Measurements from ENCODE around the gene ERRFI1. TPM values are rescaled to one million over a fixed set of nuclear protein-coding genes. Genes with fewer than 3 reads are reported as not detected.

The ERRFI1 gene
- total RNA-seq, 2 donors from 2014 or later = 61.4 to 72.5 TPM

DNA sequence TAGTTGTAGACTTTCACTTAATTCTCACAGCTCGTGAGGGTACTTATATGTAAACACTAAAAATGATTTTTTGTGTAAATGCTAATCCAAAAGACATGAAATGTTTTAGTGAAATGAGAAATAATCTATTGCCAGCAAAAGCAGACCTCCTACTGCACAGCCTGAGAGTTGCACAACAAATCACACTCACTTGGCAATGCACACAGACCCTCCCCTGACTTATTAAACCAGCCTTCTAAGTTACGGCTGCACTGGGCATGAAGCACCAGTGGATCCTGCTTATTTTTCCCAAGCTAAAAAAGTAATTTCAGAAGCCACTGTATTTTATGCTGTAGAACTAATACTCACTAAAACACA lies 10.3 kb downstream of the ERRFI1 start:
- peaks cover 20% of the 10 kb centered on the region for H3K4me1 ChIP-seq (ENCODE audit: control insufficient read depth, insufficient read depth, low read length)
- H3K36me3 ChIP-seq (ENCODE audit: control insufficient read depth, insufficient read depth, low read length) = peaks cover 51% of the 10 kb centered on the region
- no peak overlapping the region for H3K27ac Mint-ChIP-seq
- no peaks in the 10 kb centered on the region for H3K27me3 ChIP-seq (ENCODE audit: control insufficient read depth, insufficient read depth, low read length, poor library complexity, severe bottlenecking)
- no peak overlapping the region for H3K4me3 Mint-ChIP-seq
- H3K9me3 ChIP-seq (ENCODE audit: control insufficient read depth, low read length) = no peaks in the 10 kb centered on the region
- H3K27me3 Mint-ChIP-seq (ENCODE audit: insufficient read depth) = no peaks in the 10 kb centered on the region
- H3K4me1 Mint-ChIP-seq = peaks cover 54% of the 10 kb centered on the region
- H3K36me3 Mint-ChIP-seq (ENCODE audit: low read depth) = peaks cover 36% of the 10 kb centered on the region
- TF ChIP-seq, protein P1, sequence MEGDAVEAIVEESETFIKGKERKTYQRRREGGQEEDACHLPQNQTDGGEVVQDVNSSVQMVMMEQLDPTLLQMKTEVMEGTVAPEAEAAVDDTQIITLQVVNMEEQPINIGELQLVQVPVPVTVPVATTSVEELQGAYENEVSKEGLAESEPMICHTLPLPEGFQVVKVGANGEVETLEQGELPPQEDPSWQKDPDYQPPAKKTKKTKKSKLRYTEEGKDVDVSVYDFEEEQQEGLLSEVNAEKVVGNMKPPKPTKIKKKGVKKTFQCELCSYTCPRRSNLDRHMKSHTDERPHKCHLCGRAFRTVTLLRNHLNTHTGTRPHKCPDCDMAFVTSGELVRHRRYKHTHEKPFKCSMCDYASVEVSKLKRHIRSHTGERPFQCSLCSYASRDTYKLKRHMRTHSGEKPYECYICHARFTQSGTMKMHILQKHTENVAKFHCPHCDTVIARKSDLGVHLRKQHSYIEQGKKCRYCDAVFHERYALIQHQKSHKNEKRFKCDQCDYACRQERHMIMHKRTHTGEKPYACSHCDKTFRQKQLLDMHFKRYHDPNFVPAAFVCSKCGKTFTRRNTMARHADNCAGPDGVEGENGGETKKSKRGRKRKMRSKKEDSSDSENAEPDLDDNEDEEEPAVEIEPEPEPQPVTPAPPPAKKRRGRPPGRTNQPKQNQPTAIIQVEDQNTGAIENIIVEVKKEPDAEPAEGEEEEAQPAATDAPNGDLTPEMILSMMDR (conservative IDR thresholded peaks at IDR 0.05) = no peak
- no peak for DNase-seq
- H3K9me3 Mint-ChIP-seq = no peaks in the 10 kb centered on the region
- no peak overlapping the region for H3K27ac ChIP-seq (ENCODE audit: low read depth, low read length)
- H3K9ac ChIP-seq (ENCODE audit: extremely low read depth, low read length, poor library complexity, severe bottlenecking) = no peak overlapping the region
- WGBS, 2 experiments (ENCODE audit: insufficient coverage in 1 of 2, insufficient read length in 1 of 2) = 88% methylated on average over 2 of the region's 2 CpGs; no CpG with 5 or more reads in 1 of the 2 experiments
- H3K4me3 ChIP-seq (ENCODE audit: low read length) = no peak overlapping the region

DNA sequence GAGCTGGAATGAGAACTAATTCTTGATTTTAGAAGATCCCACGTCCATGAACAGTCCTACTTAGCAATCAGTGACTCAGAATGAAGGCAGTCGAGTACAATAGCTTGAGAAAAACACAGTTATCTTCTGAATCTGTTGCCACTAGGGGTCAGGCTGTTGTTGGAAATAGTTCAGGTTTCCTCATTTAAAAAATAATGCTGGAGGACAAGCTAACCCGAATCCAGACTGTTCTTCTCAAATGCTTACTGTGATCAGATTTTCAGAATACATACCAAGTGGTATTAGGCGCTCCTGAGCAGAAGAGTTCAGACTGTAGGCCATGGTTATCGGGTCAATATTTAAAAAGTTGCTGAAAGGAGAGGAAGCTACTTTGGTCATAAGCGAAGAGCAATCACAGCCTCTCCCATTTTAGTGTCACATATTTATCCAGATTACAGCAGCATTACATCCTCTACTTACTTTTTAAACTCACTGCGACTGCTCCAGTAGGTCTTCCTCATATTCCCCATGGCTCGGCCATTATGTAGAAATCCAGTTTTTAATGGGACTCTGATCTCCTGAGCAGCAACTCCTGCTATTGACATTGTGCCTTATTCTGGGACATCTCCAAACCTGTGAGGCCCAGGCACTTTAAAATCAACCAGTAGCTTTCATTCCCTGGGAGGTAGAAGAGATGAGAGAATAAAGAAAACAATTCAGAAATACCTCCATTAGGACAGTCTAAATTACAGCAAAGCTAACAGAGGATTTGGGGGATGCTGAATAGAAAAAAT lies 10.9 kb downstream of the ERRFI1 start:
- Mint-ChIP-seq H3K27me3 (ENCODE audit: insufficient read depth) (no peaks in the 10 kb centered on the region), H3K27ac (peak overlapping the region; percentile 22), H3K36me3 (ENCODE audit: low read depth) (peaks cover 42% of the 10 kb centered on the region), H3K4me3 (no peak overlapping the region), H3K9me3 (no peaks in the 10 kb centered on the region), H3K4me1 (peaks cover 52% of the 10 kb centered on the region)
- H3K27me3 ChIP-seq (ENCODE audit: control insufficient read depth, insufficient read depth, low read length, poor library complexity, severe bottlenecking) = no peaks in the 10 kb centered on the region
- 44 to 52% methylated on average over 6 to 8 of the region's 8 CpGs for WGBS, 2 experiments (ENCODE audit: insufficient coverage in 1 of 2, insufficient read length in 1 of 2)
- H3K36me3 ChIP-seq (ENCODE audit: control insufficient read depth, insufficient read depth, low read length) = peaks cover 56% of the 10 kb centered on the region
- peaks cover 20% of the 10 kb centered on the region for H3K4me1 ChIP-seq (ENCODE audit: control insufficient read depth, insufficient read depth, low read length)
- peak; percentile 68 for DNase-seq
- no peaks in the 10 kb centered on the region for H3K9me3 ChIP-seq (ENCODE audit: control insufficient read depth, low read length)
- H3K9ac ChIP-seq (ENCODE audit: extremely low read depth, low read length, poor library complexity, severe bottlenecking) = no peak overlapping the region
- H3K4me3 ChIP-seq (ENCODE audit: low read length) = no peak overlapping the region
- TF ChIP-seq, protein P1 (conservative IDR thresholded peaks at IDR 0.05) = peak; percentile 86
- H3K27ac ChIP-seq (ENCODE audit: low read depth, low read length) = no peak overlapping the region

DNA sequence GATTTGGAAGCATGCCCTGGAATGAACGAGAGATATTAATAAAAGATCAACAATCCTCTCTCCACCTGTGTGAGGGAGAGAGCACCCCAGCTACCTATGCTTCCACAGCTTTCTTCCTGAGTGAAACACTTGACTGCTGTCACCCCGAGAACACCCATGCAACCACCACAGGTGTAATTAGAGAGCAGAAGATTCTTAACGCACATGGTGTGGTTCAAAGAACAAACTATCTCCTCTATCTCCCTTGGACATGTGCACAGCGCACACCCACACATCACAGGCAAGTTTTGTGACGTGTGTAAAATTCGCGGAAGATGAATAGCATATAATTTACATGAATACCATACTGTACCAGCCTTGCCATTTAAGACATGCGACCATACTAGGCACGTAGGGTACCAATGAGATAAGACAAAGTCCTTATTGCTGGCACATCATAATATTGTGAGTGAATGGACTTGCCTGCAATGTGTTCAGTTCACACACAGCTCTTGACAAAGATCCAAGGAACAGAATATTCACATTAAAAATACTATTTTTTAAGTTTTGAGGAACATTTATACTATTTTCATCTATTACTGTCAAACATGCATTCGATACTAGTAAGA lies 11.6 kb downstream of the ERRFI1 start:
- Histone ChIP-seq H3K9ac (ENCODE audit: extremely low read depth, low read length, poor library complexity, severe bottlenecking) (no peak overlapping the region), H3K36me3 (ENCODE audit: control insufficient read depth, insufficient read depth, low read length) (peaks cover 58% of the 10 kb centered on the region), H3K27me3 (ENCODE audit: control insufficient read depth, insufficient read depth, low read length, poor library complexity, severe bottlenecking) (no peaks in the 10 kb centered on the region), H3K9me3 (ENCODE audit: control insufficient read depth, low read length) (no peaks in the 10 kb centered on the region), H3K4me1 (ENCODE audit: control insufficient read depth, insufficient read depth, low read length) (peaks cover 20% of the 10 kb centered on the region), H3K4me3 (ENCODE audit: low read length) (no peak overlapping the region), H3K27ac (ENCODE audit: low read depth, low read length) (no peak overlapping the region)
- 95 to 97% methylated on average over 6 to 10 of the region's 10 CpGs for WGBS, 2 experiments (ENCODE audit: insufficient coverage in 1 of 2, insufficient read length in 1 of 2)
- H3K9me3 Mint-ChIP-seq = no peaks in the 10 kb centered on the region
- TF ChIP-seq, protein P1 (conservative IDR thresholded peaks at IDR 0.05) = no peak
- no peak for DNase-seq
- H3K36me3 Mint-ChIP-seq (ENCODE audit: low read depth) = peaks cover 46% of the 10 kb centered on the region
- H3K4me3 Mint-ChIP-seq = no peak overlapping the region
- no peaks in the 10 kb centered on the region for H3K27me3 Mint-ChIP-seq (ENCODE audit: insufficient read depth)
- H3K27ac Mint-ChIP-seq = peak overlapping the region; percentile 27
- peaks cover 45% of the 10 kb centered on the region for H3K4me1 Mint-ChIP-seq
